K562 (cell line): ENCODE data around the gene BICC1. TPM values are rescaled to one million over a fixed set of nuclear protein-coding genes. Genes with fewer than 3 reads are reported as not detected.

Source experiments
- ATAC-seq: fragments of 200-7000 bp; cut with Tn5 transposase; 3 replicates; pipeline ENCODE4 v1.9.1; 2020; ENCODE audit warnings: moderate library complexity
- BruUV-seq: library from RNA; stranded (reverse); fragments of 400-500 nt; replicated peaks from 2 replicates; lab custom pipeline; 2021; lab: Mats Ljungman, UMichigan
- CTCF ChIA-PET: fragments of 300-600 bp; formaldehyde crosslinking; extraction: SDS; loops from one replicate; lab custom pipeline; 2021; ENCODE audit warnings: low intra/inter-chr PET ratio; lab: Yijun Ruan, JAX
- POLR2A ChIA-PET: fragments of 300-600, 350-650 bp; sonication (Branson Sonifier 250); formaldehyde crosslinking; extraction: SDS; loops from one replicate; lab custom pipeline; 2021; ENCODE audit warnings: antibody characterized with exemption, inconsistent platforms; lab: Yijun Ruan, JAX
- DNase-seq, 4 experiments: peaks; one replicate each; pipeline versions ENCODE4 v3.0.0 to v3.0.0-alpha.2; 2011 to 2018; ENCODE audit warnings: low spot score in 3 of 4, mixed read lengths in 3 of 4; ENCODE audit errors: extremely low read depth in 1 of 4
- FAIRE-seq: peaks from 2 replicates; lab custom pipeline; 2011; peaks lifted over from hg19 to GRCh38; lab: Jason Lieb, UNC
- H2AFZ ChIP-seq: 2 replicates; pipeline ENCODE4 v1.6.0; 2011; ENCODE audit warnings: low read depth, low read length, control low read depth, inconsistent platforms
- H3K27ac ChIP-seq: fragments of 200-600 bp; 3 replicates; pipeline ENCODE4 v1.8.0; 2011; ENCODE audit warnings: low read depth, mild to moderate bottlenecking, control low read depth, inconsistent platforms, low read length, moderate library complexity, mixed read lengths; ENCODE audit errors: extremely low read depth
- H3K27me3 ChIP-seq, 2 experiments: fragments of 300-600 bp in 1 of 2; 2 replicates in 1 of 2; 3 replicates in 1 of 2; pipeline versions ENCODE4 v1.6.0 to v1.8.0; 2011; ENCODE audit warnings: inconsistent platforms in 2 of 2, low read length in 2 of 2, mild to moderate bottlenecking in 1 of 2, mixed read lengths in 1 of 2, moderate library complexity in 1 of 2; ENCODE audit not compliant: control insufficient read depth in 2 of 2, insufficient read depth in 2 of 2
- H3K36me3 ChIP-seq: fragments of 300-600 bp; 3 replicates; pipeline ENCODE4 v1.8.0; 2011; ENCODE audit warnings: mild to moderate bottlenecking, low read length, inconsistent platforms; ENCODE audit not compliant: control insufficient read depth, insufficient read depth
- H3K4me1 ChIP-seq, 2 experiments: fragments of 200-600 bp in 1 of 2; replicated peaks in 1 of 2; 2 replicates in 1 of 2; 3 replicates in 1 of 2; pipeline versions ENCODE4 v1.5.1 to v1.8.0; 2011; ENCODE audit warnings: inconsistent platforms in 2 of 2, low read length in 2 of 2, mild to moderate bottlenecking in 1 of 2, mixed read lengths in 1 of 2, moderate library complexity in 1 of 2; ENCODE audit not compliant: control insufficient read depth in 2 of 2, insufficient read depth in 2 of 2
- H3K4me2 ChIP-seq: 2 replicates; pipeline ENCODE4 v1.6.1; 2011; ENCODE audit warnings: low read length, control low read depth, inconsistent platforms, mixed read lengths; ENCODE audit not compliant: insufficient read depth
- H3K4me3 ChIP-seq: fragments of 200-600 bp; sonication (generic), shearing (Covaris generic); 2 replicates; pipeline ENCODE4 v1.5.1; 2016; ENCODE audit warnings: control low read depth, inconsistent platforms
- H3K79me2 ChIP-seq: fragments of 200-600 bp; 3 replicates; pipeline ENCODE4 v1.8.0; 2011; ENCODE audit warnings: low read length, inconsistent platforms; ENCODE audit not compliant: control insufficient read depth, insufficient read depth
- H3K9ac ChIP-seq, 2 experiments: 2 replicates each; pipeline versions ENCODE4 v1.6.0 to v1.6.1; 2011; ENCODE audit warnings: low read depth in 2 of 2, low read length in 2 of 2, control low read depth in 1 of 2, inconsistent platforms in 1 of 2, mild to moderate bottlenecking in 1 of 2, mixed read lengths in 1 of 2; ENCODE audit not compliant: insufficient read depth in 1 of 2
- H3K9me1 ChIP-seq: one replicate; pipeline ENCODE4 v1.6.0; 2011; ENCODE audit warnings: inconsistent platforms, mild to moderate bottlenecking, low read length, moderate library complexity; ENCODE audit not compliant: control insufficient read depth, insufficient read depth
- H3K9me3 ChIP-seq: replicated peaks from 2 replicates; pipeline ENCODE4 v1.5.1; 2011; ENCODE audit warnings: low read depth, low read length, inconsistent platforms; ENCODE audit not compliant: control insufficient read depth, insufficient read depth
- H4K20me1 ChIP-seq: replicated peaks from 2 replicates; pipeline ENCODE4 v1.6.1; 2011; ENCODE audit warnings: low read length, inconsistent platforms, mixed read lengths; ENCODE audit not compliant: control insufficient read depth, insufficient read depth
- ELF2 ChIP-seq: fragments of 250-450 bp; sonication (Bioruptor Pico); IDR thresholded peaks from 2 replicates; pipeline ENCODE4 v1.5.0; 2021; ENCODE audit warnings: mild to moderate bottlenecking
- GTF2E2 ChIP-seq: fragments of 200-800 bp; sonication (Bioruptor generic); IDR thresholded peaks from 2 replicates; pipeline ENCODE4 v1.6.1; 2016; ENCODE audit warnings: missing genetic modification characterization, missing compliant biosample characterization
- MAZ ChIP-seq, 2 experiments: fragments of 450-650 bp in 1 of 2; sonication (generic) in 1 of 2; formaldehyde crosslinking; IDR thresholded peaks in 1 of 2; conservative IDR thresholded peaks in 1 of 2; 2 replicates each; pipeline versions ENCODE4 v1.4.0 to v1.5.0; 2020; ENCODE audit warnings: mild to moderate bottlenecking in 1 of 2, missing genetic modification reagents in 1 of 2
- RBM14 ChIP-seq: fragments of 200-400 bp; formaldehyde crosslinking; IDR thresholded peaks from 2 replicates; pipeline ENCODE4 v1.6.1; 2018; ENCODE audit warnings: low read depth, mild to moderate bottlenecking, low read length, moderate library complexity, borderline replicate concordance; ENCODE audit not compliant: insufficient read depth
- SRF ChIP-seq, 2 experiments: fragments of 250-450, 450-650 bp in 1 of 2; sonication (Bioruptor Pico) in 1 of 2; sonication (generic) in 1 of 2; formaldehyde crosslinking; IDR thresholded peaks; 2 replicates each; pipeline versions ENCODE4 v1.5.0 to v1.5.1; 2020 to 2022; ENCODE audit warnings: mild to moderate bottlenecking in 1 of 2, missing genetic modification reagents in 1 of 2
- ZBTB1 ChIP-seq: sonication (generic); formaldehyde crosslinking; IDR thresholded peaks from 2 replicates; pipeline ENCODE4 v1.8.1; 2023; ENCODE audit warnings: missing genetic modification reagents, low read depth, mild to moderate bottlenecking, borderline replicate concordance
- ZNF217 ChIP-seq: sonication (generic); formaldehyde crosslinking; IDR thresholded peaks from 2 replicates; pipeline ENCODE4 v1.8.0; 2022; ENCODE audit warnings: mild to moderate bottlenecking, missing genetic modification reagents
- WGBS: fragments of 100-300 bp; shearing (Covaris generic); methylation state at CpG from one replicate; pipeline ENCODE4 v1.1.6; 2016; ENCODE audit warnings: low coverage, mixed read lengths; ENCODE audit not compliant: insufficient coverage; ENCODE audit errors: missing lambda C conversion rate; 5-methylcytosine and 5-hydroxymethylcytosine counted together
- in situ Hi-C: fragments of 300-500 bp; cut with MboI; formaldehyde crosslinking; loops from 4 replicates; pipeline ENCODE4 v1.15.0; 2018; ENCODE audit warnings: inconsistent platforms, mixed read lengths
- intact Hi-C: fragments of 100-400 bp; cut with micrococcal nuclease; formaldehyde crosslinking; loops from 2 replicates; pipeline ENCODE4 v1.14.2; 2022
- polyA plus RNA-seq, 8 experiments: library from polyadenylated mRNA; depleted of rRNA in 4 of 8; stranded (reverse) in 5 of 8; unstranded in 3 of 8; fragments of >200 nt; fragmentation: Nextera tagmentation in 2 of 8; fragmentation: Illumina TruSeq in 1 of 8; extraction: Ambion mirVana in 2 of 8; extraction: Trizol in 1 of 8; gene quantifications; 2 replicates each; pipeline versions ENCODE4 v1.2.1 to v1.2.3, GENCODE V29; 2011 to 2014; ENCODE audit warnings: inconsistent platforms in 1 of 8, missing spikeins in 1 of 8
- total RNA-seq, 7 experiments: library from RNA; depleted of rRNA in 6 of 7; stranded (reverse); fragments of >200 nt in 6 of 7; fragmentation: Illumina TruSeq in 2 of 7; extraction: Trizol in 2 of 7; gene quantifications; 2 replicates each; pipeline versions ENCODE4 v1.2.1 to v1.2.3, GENCODE V29; 2011 to 2021; ENCODE audit warnings: low replicate concordance in 1 of 7
- TF ChIP-seq, protein P1 (sequence below): fragments of 250-450 bp; sonication (Bioruptor Pico); IDR thresholded peaks from 2 replicates; pipeline ENCODE4 v1.5.0; 2021
- TF ChIP-seq, protein P2 (sequence below), 2 experiments: fragments of 450-650 bp; formaldehyde crosslinking in 1 of 2; IDR thresholded peaks; 2 replicates each; pipeline versions ENCODE4 v1.4.0 to v1.6.1; 2014 to 2020; ENCODE audit warnings: mild to moderate bottlenecking in 2 of 2, borderline replicate concordance in 1 of 2, low read depth in 1 of 2

The BICC1 gene
- total and polyA plus RNA-seq, 9 of the 15 experiments (the other 6 are each of a cell fraction or from before 2014, with no cell fraction given) = not detected

DNA sequence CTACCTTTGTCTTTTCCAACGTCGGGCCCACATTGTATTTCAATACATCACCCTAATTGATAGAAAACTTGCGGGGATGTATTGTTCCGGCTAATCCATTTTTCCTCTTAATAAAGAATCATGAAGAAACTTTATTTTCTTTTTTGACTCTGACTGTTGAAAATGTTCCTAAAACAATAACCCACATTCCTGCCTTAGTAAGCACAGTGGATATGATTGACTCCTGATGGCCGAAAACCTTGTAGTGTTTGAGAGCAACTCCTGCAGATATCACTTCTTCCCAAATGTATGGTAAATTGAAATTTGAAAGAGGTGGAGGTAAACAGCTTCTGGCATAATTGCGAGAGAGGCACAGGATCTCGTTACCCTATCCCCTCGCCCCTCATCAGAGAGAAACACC, 65.7 kb downstream of the BICC1 start:
- Histone ChIP-seq H3K79me2 (no peaks in the 10 kb centered on the region), H3K4me3 (no peak overlapping the region), H4K20me1 (no peaks in the 10 kb centered on the region), H3K27me3 (no peaks in the 10 kb centered on the region)
- 3% methylated on average over 8 of the region's 8 CpGs for WGBS
- no TSS peak for BruUV-seq
- TF ChIP-seq ZBTB1 (no peak), ZNF217 (CRISPR knock-in tag) (no peak), MAZ (CRISPR knock-in tag; conservative IDR thresholded peaks at IDR 0.05 in 1 of 2, IDR thresholded peaks at IDR 0.05 in 1 of 2) (no peak), ELF2 (CRISPR knock-in tag) (no peak), SRF (CRISPR knock-in tag; IDR thresholded peaks at IDR 0.05) (no peak), RBM14 (no peak), GTF2E2 (tag) (no peak)
- TF ChIP-seq, protein P1, sequence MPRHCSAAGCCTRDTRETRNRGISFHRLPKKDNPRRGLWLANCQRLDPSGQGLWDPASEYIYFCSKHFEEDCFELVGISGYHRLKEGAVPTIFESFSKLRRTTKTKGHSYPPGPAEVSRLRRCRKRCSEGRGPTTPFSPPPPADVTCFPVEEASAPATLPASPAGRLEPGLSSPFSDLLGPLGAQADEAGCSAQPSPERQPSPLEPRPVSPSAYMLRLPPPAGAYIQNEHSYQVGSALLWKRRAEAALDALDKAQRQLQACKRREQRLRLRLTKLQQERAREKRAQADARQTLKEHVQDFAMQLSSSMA = no peak
- TF ChIP-seq, protein P2, sequence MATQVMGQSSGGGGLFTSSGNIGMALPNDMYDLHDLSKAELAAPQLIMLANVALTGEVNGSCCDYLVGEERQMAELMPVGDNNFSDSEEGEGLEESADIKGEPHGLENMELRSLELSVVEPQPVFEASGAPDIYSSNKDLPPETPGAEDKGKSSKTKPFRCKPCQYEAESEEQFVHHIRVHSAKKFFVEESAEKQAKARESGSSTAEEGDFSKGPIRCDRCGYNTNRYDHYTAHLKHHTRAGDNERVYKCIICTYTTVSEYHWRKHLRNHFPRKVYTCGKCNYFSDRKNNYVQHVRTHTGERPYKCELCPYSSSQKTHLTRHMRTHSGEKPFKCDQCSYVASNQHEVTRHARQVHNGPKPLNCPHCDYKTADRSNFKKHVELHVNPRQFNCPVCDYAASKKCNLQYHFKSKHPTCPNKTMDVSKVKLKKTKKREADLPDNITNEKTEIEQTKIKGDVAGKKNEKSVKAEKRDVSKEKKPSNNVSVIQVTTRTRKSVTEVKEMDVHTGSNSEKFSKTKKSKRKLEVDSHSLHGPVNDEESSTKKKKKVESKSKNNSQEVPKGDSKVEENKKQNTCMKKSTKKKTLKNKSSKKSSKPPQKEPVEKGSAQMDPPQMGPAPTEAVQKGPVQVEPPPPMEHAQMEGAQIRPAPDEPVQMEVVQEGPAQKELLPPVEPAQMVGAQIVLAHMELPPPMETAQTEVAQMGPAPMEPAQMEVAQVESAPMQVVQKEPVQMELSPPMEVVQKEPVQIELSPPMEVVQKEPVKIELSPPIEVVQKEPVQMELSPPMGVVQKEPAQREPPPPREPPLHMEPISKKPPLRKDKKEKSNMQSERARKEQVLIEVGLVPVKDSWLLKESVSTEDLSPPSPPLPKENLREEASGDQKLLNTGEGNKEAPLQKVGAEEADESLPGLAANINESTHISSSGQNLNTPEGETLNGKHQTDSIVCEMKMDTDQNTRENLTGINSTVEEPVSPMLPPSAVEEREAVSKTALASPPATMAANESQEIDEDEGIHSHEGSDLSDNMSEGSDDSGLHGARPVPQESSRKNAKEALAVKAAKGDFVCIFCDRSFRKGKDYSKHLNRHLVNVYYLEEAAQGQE (IDR thresholded peaks at IDR 0.05; ENCODE audit: borderline replicate concordance) = no peak
- TF ChIP-seq, protein P2 (CRISPR knock-in tag; IDR thresholded peaks at IDR 0.05; ENCODE audit: low read depth) = no peak
- TF ChIP-seq, all 486 proteins: peak for 0
- H3K27ac ChIP-seq = no peak overlapping the region
- no peaks in the 10 kb centered on the region for H3K9me3 ChIP-seq
- H3K4me1 ChIP-seq = no peaks in the 10 kb centered on the region
- no peak for ATAC-seq
- no peak overlapping the region for H2AFZ ChIP-seq
- no peaks in the 10 kb centered on the region for H3K9me1 ChIP-seq
- no peak for DNase-seq
- ChIA-PET CTCF (no interaction called here), POLR2A (no interaction called here)
- no peak overlapping the region for H3K4me2 ChIP-seq
- in situ Hi-C loops (no loop called here), intact Hi-C loops (no loop called here)
- no peak overlapping the region for H3K9ac ChIP-seq
- FAIRE-seq = no peak
- no peaks in the 10 kb centered on the region for H3K36me3 ChIP-seq
